Natural killer cell treated with Interleukin-12 subunit alpha and Interleukin-12 subunit beta and Interleukin-15 and Interleukin-18, amount 100 ng/mL, for 72 hours (primary cell): ENCODE measurements around the gene KEAP1. TPM values are rescaled to one million over a fixed set of nuclear protein-coding genes. Genes with fewer than 3 reads are reported as not detected.
"Not testable (repeated sequence)": the region's sequence is repeated elsewhere in the genome, so short reads cannot be mapped to it uniquely, and the experiment has no call there.

ENCODE experiments used
- ATAC-seq, 2 donors: fragments of 150-1000 bp; cut with Tn5 transposase in 1 of 2; sonication (Bioruptor Pico), chemical (Tn5 transposase) in 1 of 2; 2 replicates each; pipeline ENCODE4 v1.10.0; 2021
- DNase-seq: peaks from one replicate; pipeline ENCODE4 v3.0.0; 2022; ENCODE audit warnings: low spot score
- H3K27ac Mint-ChIP-seq, 2 donors: 1 replicate in 1 of 2; 2 replicates in 1 of 2; pipeline ENCODE4 v1.8.0; 2022; ENCODE audit warnings: mixed read lengths in 2 of 2, mild to moderate bottlenecking in 1 of 2, moderate library complexity in 1 of 2
- H3K27me3 Mint-ChIP-seq, 2 donors: 1 replicate in 1 of 2; 2 replicates in 1 of 2; pipeline ENCODE4 v1.8.0; 2022; ENCODE audit warnings: mixed read lengths in 2 of 2
- H3K36me3 Mint-ChIP-seq: one replicate; pipeline ENCODE4 v1.8.0; 2022; ENCODE audit warnings: mixed read lengths
- H3K4me1 Mint-ChIP-seq, 2 donors: 1 replicate in 1 of 2; 2 replicates in 1 of 2; pipeline ENCODE4 v1.8.0; 2022; ENCODE audit warnings: low read depth in 2 of 2, mixed read lengths in 2 of 2, mild to moderate bottlenecking in 1 of 2
- H3K4me3 Mint-ChIP-seq: one replicate; pipeline ENCODE4 v1.8.0; 2022; ENCODE audit warnings: mixed read lengths
- H3K9me3 Mint-ChIP-seq: 2 replicates; pipeline ENCODE4 v1.8.0; 2022; ENCODE audit warnings: mixed read lengths
- total RNA-seq, 2 donors: library from RNA; stranded (reverse); gene quantifications; one replicate each; pipeline ENCODE4 v1.2.3, GENCODE V29; 2022

KEAP1 gene
- total RNA-seq, 2 donors from 2014 or later, result 94.0 to 118 TPM

GRCh38 chr19:10462042-10462441, 41.1 kb downstream of the KEAP1 start:
- H3K4me1 Mint-ChIP-seq, H3K27ac Mint-ChIP-seq, DNase-seq, ATAC-seq, H3K9me3 Mint-ChIP-seq, H3K27me3 Mint-ChIP-seq, H3K36me3 Mint-ChIP-seq: not testable (repeated sequence)
- peak overlapping the region; percentile 23 for H3K4me3 Mint-ChIP-seq

- peak; percentile 92 for DNase-seq
- Mint-ChIP-seq H3K27ac (no peak overlapping the region), H3K9me3 (no peaks in the 10 kb centered on the region), H3K36me3 (no peaks in the 10 kb centered on the region), H3K27me3 (no peaks in the 10 kb centered on the region), H3K4me3 (peak overlapping the region; percentile 8), H3K4me1 (peaks cover 0 to 8% of the 10 kb centered on the region in 2 donors)
- peak; percentile 96 to 98 for ATAC-seq
These were observed 41.9 kb downstream of the KEAP1 start for GRCh38 chr19:10461047-10461949.

- H3K36me3 Mint-ChIP-seq, result no peaks in the 10 kb centered on the region
- H3K27me3 Mint-ChIP-seq, result no peaks in the 10 kb centered on the region
- no peak overlapping the region for H3K4me3 Mint-ChIP-seq
- H3K9me3 Mint-ChIP-seq, result no peaks in the 10 kb centered on the region
- ATAC-seq, result no peak
- peaks cover 0 to 8% of the 10 kb centered on the region in 2 donors for H3K4me1 Mint-ChIP-seq
- H3K27ac Mint-ChIP-seq, result no peak overlapping the region
- DNase-seq, result no peak
These were observed 42.5 kb downstream of the KEAP1 start for GRCh38 chr19:10460714-10461046.

GRCh38 chr19:10458733-10459132, 44.4 kb downstream of the KEAP1 start:
- not testable (repeated sequence) for H3K4me1 Mint-ChIP-seq, H3K9me3 Mint-ChIP-seq, DNase-seq, H3K36me3 Mint-ChIP-seq, H3K27ac Mint-ChIP-seq, ATAC-seq, H3K27me3 Mint-ChIP-seq, H3K4me3 Mint-ChIP-seq

GRCh38 chr19:10454267-10454666, 48.9 kb downstream of the KEAP1 start:
- H3K27ac Mint-ChIP-seq, result no peak overlapping the region
- no peaks in the 10 kb centered on the region for H3K27me3 Mint-ChIP-seq

GRCh38 chr19:10453852-10454251, 49.3 kb downstream of the KEAP1 start:
- H3K9me3 Mint-ChIP-seq, result no peaks in the 10 kb centered on the region
- ATAC-seq, result no peak
- peaks cover 16% of the 10 kb centered on the region in 2 donors for H3K4me1 Mint-ChIP-seq
- peaks cover 13% of the 10 kb centered on the region for H3K36me3 Mint-ChIP-seq
- H3K27ac Mint-ChIP-seq, result no peak overlapping the region
- H3K27me3 Mint-ChIP-seq, result no peaks in the 10 kb centered on the region
- no peak overlapping the region for H3K4me3 Mint-ChIP-seq
- DNase-seq, result no peak

More at GRCh38 chr19:10454267-10454666, 48.9 kb downstream of the KEAP1 start:
- Mint-ChIP-seq H3K9me3 (no peaks in the 10 kb centered on the region), H3K4me1 (peaks cover 16% of the 10 kb centered on the region in 2 donors), H3K4me3 (no peak overlapping the region), H3K36me3 (peaks cover 13% of the 10 kb centered on the region)
- ATAC-seq (no peak), DNase-seq (no peak)

GRCh38 chr19:10452726-10453618, 50.2 kb downstream of the KEAP1 start:
- H3K9me3 Mint-ChIP-seq, result no peaks in the 10 kb centered on the region

GRCh38 chr19:10450853-10451609, 52.1 kb downstream of the KEAP1 start:
- Mint-ChIP-seq H3K9me3 (no peaks in the 10 kb centered on the region), H3K4me1 (peaks cover 16 to 19% of the 10 kb centered on the region in 2 donors), H3K27me3 (no peaks in the 10 kb centered on the region), H3K36me3 (peaks cover 13% of the 10 kb centered on the region), H3K4me3 (no peak overlapping the region), H3K27ac (no peak overlapping the region)
- DNase-seq, result no peak
- ATAC-seq, result peak; percentile 17 to 44

More at GRCh38 chr19:10452726-10453618, 50.2 kb downstream of the KEAP1 start:
- Mint-ChIP-seq H3K27ac (no peak overlapping the region), H3K27me3 (no peaks in the 10 kb centered on the region), H3K36me3 (peaks cover 13% of the 10 kb centered on the region), H3K4me3 (no peak overlapping the region), H3K4me1 (peaks cover 16% of the 10 kb centered on the region in 2 donors)
- DNase-seq (no peak), ATAC-seq (no peak)

- Mint-ChIP-seq H3K9me3 (no peaks in the 10 kb centered on the region), H3K27ac (no peak overlapping the region), H3K4me3 (no peak overlapping the region), H3K27me3 (no peaks in the 10 kb centered on the region), H3K36me3 (peaks cover 13% of the 10 kb centered on the region), H3K4me1 (peaks cover 16 to 19% of the 10 kb centered on the region in 2 donors)
- ATAC-seq (no peak), DNase-seq (no peak)
These were observed 52.8 kb downstream of the KEAP1 start for GRCh38 chr19:10450191-10450852.

- Mint-ChIP-seq H3K27ac (peak overlapping the region in 1 of 2 donors; percentile 72), H3K9me3 (no peaks in the 10 kb centered on the region), H3K4me3 (no peak overlapping the region), H3K4me1 (peaks cover 16 to 19% of the 10 kb centered on the region in 2 donors), H3K36me3 (peaks cover 13% of the 10 kb centered on the region), H3K27me3 (no peaks in the 10 kb centered on the region)
- ATAC-seq, result no peak
- no peak for DNase-seq
These were observed 54.1 kb downstream of the KEAP1 start for GRCh38 chr19:10449037-10449436.

GRCh38 chr19:10442698-10443097, 60.5 kb downstream of the KEAP1 start:
- Mint-ChIP-seq H3K36me3 (no peaks in the 10 kb centered on the region), H3K27ac (no peak overlapping the region), H3K9me3 (no peaks in the 10 kb centered on the region), H3K4me1 (peaks cover 0 to 5% of the 10 kb centered on the region in 2 donors), H3K27me3 (no peaks in the 10 kb centered on the region), H3K4me3 (no peak overlapping the region)
- ATAC-seq, result no peak
- no peak for DNase-seq

- Mint-ChIP-seq H3K27me3 (no peaks in the 10 kb centered on the region), H3K27ac (peak overlapping the region in 1 of 2 donors; percentile 32), H3K36me3 (no peaks in the 10 kb centered on the region), H3K4me3 (no peak overlapping the region), H3K4me1 (peaks cover 0 to 7% of the 10 kb centered on the region in 2 donors), H3K9me3 (no peaks in the 10 kb centered on the region)
- ATAC-seq, result no peak
- DNase-seq, result no peak
These were observed 63.6 kb downstream of the KEAP1 start for GRCh38 chr19:10439588-10439987.
